HS-5 (cell line): Measurements from ENCODE around the gene GOT2.
"Not testable (repeated sequence)": the region's sequence is repeated elsewhere in the genome, so short reads cannot be mapped to it uniquely, and the experiment has no call there.

Experiments used
- DNase-seq: peaks from one replicate; pipeline ENCODE4 v3.0.0-alpha.2; 2012; ENCODE audit warnings: low read depth

Gene GOT2

DNA sequence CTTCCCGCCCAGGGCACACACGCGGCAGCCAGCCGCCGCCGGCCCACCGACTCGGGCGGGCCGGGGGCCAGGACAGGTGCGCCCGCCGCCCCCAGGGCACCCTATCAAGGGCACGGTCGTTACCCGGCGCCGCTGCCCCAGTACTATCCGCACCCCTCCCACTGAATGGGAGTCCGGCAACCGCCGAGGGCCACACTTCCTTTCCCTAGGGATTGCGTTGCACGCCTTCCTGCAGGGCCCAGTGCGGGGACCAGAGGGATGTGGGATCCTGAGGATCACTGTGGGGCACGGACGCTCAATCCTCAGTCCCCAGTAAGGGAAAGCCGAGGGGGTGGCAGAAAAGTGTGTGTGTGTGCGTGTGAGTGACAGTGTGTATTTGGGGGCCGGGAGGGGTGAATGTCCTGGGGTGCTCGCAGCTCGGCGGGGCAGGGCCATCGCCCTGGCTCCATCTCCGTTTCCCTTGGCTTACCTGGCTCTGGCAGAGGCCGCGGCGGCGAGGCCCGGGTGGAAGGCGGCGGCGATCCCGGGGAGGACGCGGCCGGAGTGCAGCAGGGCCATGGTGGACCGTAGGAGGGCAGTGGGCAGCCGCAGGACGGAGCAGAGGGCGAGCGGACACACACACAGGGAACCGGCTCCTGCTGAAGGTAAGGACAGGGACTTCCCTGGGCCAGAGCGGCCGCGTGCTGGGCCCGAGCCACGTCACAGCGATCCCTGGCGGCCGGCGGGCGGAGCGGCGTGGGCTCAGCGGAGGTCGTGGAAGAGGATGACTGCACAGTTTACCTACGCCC is at the start of gene GOT2:
TSS of gene GOT2 (minus strand) at position 646 of the 788 bp plus-strand sequence. CDS start at position 558, 88 bp downstream.
- DNase-seq: peak; percentile 52

DNA sequence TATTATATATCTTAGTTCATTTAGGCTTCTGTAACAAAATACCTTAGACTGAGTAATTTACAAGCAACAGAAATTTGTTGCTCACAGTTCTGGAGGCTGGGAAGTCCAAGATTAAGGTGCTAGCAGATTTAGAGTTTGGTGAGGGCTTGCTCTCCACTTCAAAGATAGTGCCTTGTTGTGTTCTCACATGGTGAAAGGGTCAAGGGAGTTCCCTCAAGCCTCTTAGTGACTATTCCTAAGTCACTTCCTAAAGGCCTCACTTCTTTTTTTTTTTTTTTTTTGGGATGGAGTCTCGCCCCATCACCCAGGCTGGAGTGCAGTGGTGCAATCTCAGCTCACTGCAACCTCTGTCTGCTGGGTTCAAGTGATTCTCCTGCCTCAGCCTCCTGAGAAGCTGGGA is 45.2 kb upstream of the GOT2 start:
- not testable (repeated sequence) for DNase-seq

- no peak for DNase-seq
Observed at GRCh38 chr16:58773870-58774269, 39.8 kb upstream of the GOT2 start.

GRCh38 chr16:58768145-58768544 is 34.0 kb upstream of the GOT2 start:
- DNase-seq: no peak

GRCh38 chr16:58767581-58767980 is 33.5 kb upstream of the GOT2 start:
- DNase-seq: no peak

DNA sequence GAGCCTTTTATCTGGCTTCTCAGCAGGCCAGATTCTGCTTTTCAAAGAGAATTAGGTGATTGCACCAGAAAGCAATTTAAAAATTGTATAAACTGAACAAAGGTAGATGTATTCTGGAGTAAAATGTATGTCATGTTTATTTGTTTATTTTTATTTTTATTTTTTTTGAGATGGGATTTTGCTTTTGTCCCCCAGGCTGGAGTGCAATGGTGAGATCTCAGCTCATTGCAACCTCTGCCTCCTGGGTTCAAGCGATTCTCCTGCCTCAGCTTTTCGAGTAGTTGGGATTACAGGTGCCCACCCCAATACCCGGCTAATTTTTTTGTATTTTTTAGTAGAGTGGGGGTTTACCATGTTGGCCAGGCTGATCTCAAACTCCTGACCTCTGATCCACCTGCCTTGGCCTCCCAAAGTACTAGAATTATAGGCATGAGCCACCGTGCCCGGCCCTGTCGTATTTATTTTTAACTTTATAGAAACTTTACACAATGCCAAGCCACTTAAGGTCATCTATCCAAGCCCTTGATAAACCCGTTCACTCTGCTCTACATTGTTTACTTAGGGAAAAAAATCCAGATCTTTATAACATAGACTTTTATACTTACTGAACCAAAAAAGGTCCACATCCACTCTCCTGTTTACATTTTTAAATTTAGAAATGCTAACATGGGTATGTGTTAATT is 22.7 kb upstream of the GOT2 start:
- DNase-seq: no peak

- no peak for DNase-seq
Observed at GRCh38 chr16:58755989-58756649, 22.0 kb upstream of the GOT2 start.

- DNase-seq: no peak
Observed at GRCh38 chr16:58753711-58754134, 19.6 kb upstream of the GOT2 start.

DNA sequence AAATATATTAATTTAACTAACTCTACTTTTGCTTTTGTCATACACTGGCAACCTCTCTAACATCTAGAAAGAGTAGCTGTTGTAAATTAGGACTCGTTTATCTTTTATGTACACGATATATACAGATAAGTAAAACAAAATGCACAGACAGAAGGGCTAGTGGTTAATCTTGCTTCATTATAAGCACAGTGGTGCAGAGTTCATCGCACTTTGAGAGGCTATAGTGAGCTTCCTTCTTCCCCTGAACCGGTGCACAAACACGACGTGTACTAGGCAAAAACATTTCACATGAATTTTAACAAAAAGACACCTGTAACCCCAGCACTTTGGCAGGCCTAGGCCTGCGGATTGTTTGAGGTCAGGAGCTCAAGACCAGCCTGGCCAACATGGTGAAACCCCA is 10.4 kb upstream of the GOT2 start:
- DNase-seq: no peak

DNA sequence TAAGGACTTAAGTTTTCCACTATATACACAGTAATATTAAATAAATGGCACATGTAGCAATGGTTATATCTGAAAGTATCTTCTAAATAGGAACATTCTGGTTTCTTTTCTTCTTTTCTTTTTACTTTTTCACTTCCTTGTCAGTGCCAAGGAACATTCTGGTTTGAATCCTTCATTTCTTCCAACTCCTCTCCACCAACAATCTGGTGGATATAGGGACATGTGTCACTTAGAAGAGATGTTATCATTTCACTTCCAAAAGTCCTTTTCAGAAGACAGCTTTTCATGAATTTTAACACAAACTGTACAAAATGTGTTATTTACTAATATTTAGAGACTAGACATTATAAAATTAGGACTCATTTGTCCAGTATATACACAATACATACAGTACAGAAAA is 7.9 kb upstream of the GOT2 start:
- DNase-seq: no peak

DNA sequence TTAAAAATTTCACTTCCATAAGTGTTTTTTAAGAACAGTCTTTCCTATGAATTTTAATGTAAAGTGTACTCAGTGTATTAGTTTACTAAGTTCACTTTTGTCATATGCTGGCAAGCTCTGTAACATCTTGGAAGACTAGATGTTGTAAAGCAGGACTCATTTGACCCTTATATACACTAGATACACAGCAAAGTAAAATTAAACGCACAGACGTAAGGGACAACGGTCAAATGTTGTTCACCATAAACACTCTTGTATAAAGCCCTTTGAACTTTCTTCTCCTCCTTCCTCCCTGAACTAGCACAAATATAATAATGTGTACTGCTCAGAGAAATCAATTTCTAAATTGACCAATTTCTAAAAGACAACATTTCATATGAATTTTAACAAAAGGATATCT is 7.0 kb upstream of the GOT2 start:
- no peak for DNase-seq

DNA sequence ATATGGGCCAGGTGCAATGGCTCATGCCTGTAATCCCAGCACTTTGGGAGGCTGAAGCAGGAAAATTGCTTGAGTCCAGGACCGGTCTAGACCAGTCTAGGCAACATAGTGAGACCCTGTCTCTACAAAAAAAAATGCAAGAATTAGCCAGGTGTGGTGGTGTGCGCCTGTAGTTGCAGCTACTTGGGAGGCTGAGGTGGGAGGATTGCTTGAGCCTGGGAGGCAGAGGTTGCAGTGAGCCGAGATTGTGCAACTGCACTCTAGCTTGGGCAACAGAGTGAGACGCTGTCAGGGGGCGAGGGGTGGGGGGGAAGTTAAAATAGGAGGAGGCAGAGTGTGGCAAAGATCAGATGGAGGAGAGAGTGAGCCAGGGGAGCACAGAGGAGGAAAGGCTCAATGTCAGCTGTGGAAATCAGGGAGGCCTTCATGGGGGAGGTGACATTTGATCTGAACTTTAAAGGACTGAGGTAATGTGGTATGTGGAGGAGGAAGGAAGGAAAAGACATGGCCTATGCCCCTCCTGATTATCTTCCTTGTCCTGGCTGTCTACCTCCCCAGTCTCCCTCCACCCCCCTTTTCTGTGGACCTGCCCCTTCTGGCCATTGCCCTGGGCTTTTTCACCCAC is 4.7 kb upstream of the GOT2 start:
- no peak for DNase-seq

DNA sequence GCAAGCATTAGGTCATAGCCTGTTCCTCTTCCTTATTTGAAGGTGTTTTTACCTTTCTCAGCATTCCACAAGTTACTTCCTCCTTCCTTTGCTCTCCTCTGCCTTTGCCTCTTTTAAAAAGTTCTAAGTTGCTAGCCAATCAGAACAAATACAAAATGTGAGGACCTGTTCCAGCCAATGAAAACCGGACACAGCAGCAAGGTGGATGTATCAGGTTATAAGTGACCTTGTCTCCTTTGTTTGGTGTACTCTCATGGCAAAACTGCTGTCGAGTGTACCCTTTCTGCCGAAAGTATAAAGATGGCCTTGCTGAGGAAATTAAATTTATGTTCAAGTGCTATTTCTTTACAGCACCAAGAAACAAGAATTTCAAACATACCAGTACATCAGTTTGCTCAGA is 2.2 kb upstream of the GOT2 start:
- not testable (repeated sequence) for DNase-seq

DNA sequence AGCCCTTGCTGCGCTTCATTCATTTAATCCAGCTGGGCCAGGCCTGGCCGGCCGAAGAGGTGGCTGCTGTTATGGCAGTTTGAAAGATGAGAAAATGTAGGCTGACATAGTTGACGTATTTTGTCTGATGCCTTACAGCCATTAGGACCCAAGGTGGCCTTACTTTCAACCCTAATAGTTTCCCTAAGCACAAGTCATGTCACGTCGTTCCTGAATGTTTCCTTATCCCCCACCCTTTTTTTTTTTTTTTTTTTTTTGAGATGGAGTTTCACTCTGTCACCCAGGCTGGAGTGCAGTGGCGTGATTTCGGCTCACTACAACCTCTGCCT is 307 bp upstream of the GOT2 start:
- DNase-seq: no peak

DNA sequence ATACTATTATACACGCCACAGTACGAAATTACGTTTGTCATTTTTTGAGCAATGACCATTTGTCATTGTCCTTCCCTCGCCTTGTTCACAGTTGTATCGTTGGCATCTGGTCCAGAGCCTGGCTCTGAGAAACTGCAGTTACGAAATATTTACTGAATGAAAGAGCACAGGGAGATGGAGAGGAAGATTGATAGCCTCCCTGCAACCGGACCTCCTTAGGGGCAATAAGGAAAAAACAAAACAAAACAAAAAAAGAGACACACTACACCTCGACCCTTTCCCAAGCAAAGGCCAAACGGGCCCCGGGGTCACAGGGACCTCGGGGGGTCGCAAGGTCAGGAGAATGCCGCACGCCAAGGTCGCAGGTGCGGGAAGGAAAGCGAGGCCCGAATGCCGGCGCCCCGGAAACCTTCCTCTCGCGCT is 857 bp downstream of the GOT2 start:
- DNase-seq: no peak

DNA sequence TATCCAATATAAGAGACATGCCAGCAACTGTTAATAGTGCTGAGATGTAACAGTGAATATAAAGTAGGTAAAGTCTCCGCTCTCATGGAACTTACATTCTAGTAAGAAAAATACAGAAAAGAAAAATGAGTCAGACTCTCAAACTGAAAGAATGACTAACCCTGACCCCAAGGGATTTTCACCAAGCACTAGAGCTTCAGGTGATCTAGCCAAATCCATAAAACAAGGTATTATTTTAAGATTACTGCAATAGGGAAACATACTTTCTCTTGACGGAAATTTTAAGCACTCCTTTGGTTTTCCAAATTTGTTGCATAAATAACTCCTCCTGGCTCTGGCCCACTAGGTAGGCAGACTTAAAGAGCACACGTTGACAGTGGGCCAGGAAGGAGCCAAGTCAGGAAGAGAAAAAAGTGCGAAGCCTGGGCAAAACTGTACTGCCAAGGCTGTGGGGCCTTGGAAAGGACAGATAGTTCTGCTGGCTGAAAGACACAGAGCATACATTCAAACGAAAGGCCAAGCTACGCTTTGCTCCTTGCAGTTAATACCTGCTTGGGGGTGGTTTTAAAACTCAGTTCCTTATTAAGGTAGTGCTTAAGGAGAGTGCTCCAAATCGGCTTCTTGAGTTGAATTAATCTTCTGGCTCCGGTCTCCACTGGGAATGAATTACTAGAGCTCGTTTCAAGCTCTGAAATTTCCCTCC is 1.4 kb downstream of the GOT2 start:
- no peak for DNase-seq

- DNase-seq: no peak
Observed at GRCh38 chr16:58730724-58731370, 3.3 kb downstream of the GOT2 start.

GRCh38 chr16:58727796-58728568 is 6.1 kb downstream of the GOT2 start:
- DNase-seq: no peak

DNA sequence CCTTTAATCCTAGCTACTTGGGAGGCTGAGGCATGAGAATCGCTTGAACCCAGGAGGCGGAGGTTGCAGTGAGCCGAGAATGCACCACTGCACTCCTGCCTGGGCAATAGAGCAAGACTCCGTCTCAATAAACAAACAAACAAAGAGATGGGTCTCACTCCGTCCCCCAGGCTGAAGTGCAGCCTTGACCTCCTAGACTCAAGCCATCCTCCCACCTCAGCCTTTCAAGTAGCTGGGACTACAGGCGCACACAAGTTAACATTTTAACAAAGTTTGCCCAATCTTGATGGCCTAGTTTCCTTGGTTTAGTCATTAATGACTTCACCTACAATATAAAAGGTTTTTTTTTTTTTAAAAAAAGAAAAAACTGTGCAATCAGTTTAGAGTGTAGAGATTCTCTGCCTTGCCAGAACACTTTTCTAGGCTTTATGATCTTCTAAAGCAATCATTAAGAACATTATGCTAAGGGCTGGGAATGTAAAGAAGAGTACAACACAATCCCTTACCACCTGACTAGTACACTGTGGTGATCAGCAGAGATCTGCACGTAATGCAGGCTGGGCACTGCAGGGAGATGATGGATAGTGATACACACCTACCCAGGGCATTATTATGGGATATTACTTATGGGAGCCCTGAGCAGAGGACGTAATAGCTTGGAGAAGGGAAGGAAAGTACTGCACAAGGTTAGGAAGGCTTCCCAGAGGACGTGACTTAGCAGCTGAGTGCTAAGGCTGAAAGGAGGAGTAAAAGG is 6.9 kb downstream of the GOT2 start:
- no peak for DNase-seq

DNA sequence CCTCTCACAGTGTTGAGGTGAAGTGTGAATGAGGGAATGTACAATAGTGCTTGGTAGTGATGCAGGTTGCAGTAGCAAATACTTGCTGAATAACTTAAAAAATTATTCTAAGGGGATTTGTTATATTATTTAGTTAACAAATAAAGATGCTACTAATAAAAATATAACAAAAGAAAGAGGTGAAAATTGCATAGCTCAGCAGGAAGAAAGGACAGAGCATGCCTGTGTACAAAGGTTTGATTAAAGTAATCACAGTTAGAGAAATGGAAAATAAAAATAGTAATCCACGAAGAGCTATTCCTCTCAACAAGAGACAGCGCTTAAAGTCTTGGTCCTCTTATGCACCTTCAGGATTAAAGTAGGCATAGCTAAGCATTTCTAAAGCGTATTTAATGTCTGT is 11.0 kb downstream of the GOT2 start:
- no peak for DNase-seq
